Measurements from ENCODE around the gene SMIM45.

The SMIM45 gene

DNA sequence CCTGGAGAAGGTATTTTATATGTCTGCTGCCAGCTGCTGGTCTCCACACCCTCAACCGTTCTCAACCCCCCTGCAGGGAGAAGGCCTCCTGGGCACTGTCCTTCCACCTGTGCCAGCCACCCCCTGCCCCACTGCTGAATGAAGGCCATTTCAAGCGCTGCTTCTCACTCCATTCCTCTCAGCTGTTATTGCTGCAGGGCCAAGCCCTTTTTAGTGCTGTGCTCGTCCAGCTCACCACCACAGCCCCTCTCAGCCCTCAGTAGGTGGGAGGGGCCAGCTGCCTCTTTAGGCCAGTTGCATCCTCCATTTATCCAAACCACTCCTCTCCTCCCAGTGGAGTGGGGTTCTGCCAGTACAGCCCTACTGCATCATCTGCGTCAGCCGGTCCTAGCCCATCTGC is 44.9 kb downstream of the SMIM45 start (continued):
- TF ChIP-seq, protein P1, sequence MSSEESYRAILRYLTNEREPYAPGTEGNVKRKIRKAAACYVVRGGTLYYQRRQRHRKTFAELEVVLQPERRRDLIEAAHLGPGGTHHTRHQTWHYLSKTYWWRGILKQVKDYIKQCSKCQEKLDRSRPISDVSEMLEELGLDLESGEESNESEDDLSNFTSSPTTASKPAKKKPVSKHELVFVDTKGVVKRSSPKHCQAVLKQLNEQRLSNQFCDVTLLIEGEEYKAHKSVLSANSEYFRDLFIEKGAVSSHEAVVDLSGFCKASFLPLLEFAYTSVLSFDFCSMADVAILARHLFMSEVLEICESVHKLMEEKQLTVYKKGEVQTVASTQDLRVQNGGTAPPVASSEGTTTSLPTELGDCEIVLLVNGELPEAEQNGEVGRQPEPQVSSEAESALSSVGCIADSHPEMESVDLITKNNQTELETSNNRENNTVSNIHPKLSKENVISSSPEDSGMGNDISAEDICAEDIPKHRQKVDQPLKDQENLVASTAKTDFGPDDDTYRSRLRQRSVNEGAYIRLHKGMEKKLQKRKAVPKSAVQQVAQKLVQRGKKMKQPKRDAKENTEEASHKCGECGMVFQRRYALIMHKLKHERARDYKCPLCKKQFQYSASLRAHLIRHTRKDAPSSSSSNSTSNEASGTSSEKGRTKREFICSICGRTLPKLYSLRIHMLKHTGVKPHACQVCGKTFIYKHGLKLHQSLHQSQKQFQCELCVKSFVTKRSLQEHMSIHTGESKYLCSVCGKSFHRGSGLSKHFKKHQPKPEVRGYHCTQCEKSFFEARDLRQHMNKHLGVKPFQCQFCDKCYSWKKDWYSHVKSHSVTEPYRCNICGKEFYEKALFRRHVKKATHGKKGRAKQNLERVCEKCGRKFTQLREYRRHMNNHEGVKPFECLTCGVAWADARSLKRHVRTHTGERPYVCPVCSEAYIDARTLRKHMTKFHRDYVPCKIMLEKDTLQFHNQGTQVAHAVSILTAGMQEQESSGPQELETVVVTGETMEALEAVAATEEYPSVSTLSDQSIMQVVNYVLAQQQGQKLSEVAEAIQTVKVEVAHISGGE (tag by site-specific recombination; conservative IDR thresholded peaks at IDR 0.05; ENCODE audit: low read depth), result no peak
- TF ChIP-seq ZNF558 (tag by site-specific recombination; IDR thresholded peaks at IDR 0.05), result no peak
- no peak for TF ChIP-seq SP3 (tag by site-specific recombination; IDR thresholded peaks at IDR 0.05)
- TF ChIP-seq ZNF48 (tag by site-specific recombination; IDR thresholded peaks at IDR 0.05), result no peak
- TF ChIP-seq ZNF600 (tag by site-specific recombination; IDR thresholded peaks at IDR 0.05), result no peak
- no peak for TF ChIP-seq ZNF707 (tag by site-specific recombination; IDR thresholded peaks at IDR 0.05)
- no peak for TF ChIP-seq ZNF596 (tag by site-specific recombination; IDR thresholded peaks at IDR 0.05)
- no peak for TF ChIP-seq YY1 (tag by site-specific recombination; IDR thresholded peaks at IDR 0.05)
- no peak for TF ChIP-seq ZNF768 (tag by site-specific recombination; IDR thresholded peaks at IDR 0.05)
- TF ChIP-seq ZFHX2 (tag by site-specific recombination; conservative IDR thresholded peaks at IDR 0.05), result no peak
- no peak for TF ChIP-seq ZBTB21 (tag by site-specific recombination; IDR thresholded peaks at IDR 0.05)
- TF ChIP-seq PRDM1 (tag by site-specific recombination; IDR thresholded peaks at IDR 0.05), result no peak
- no peak for TF ChIP-seq ZNF544 (tag by site-specific recombination; IDR thresholded peaks at IDR 0.05)
- no peak for TF ChIP-seq ZNF133 (tag by site-specific recombination; IDR thresholded peaks at IDR 0.05)
- TF ChIP-seq, protein P2, sequence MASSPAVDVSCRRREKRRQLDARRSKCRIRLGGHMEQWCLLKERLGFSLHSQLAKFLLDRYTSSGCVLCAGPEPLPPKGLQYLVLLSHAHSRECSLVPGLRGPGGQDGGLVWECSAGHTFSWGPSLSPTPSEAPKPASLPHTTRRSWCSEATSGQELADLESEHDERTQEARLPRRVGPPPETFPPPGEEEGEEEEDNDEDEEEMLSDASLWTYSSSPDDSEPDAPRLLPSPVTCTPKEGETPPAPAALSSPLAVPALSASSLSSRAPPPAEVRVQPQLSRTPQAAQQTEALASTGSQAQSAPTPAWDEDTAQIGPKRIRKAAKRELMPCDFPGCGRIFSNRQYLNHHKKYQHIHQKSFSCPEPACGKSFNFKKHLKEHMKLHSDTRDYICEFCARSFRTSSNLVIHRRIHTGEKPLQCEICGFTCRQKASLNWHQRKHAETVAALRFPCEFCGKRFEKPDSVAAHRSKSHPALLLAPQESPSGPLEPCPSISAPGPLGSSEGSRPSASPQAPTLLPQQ (tag by site-specific recombination; IDR thresholded peaks at IDR 0.05), result no peak
- no peak for TF ChIP-seq ZNF777 (tag by site-specific recombination; IDR thresholded peaks at IDR 0.05; ENCODE audit: borderline replicate concordance)
- TF ChIP-seq, protein P3, sequence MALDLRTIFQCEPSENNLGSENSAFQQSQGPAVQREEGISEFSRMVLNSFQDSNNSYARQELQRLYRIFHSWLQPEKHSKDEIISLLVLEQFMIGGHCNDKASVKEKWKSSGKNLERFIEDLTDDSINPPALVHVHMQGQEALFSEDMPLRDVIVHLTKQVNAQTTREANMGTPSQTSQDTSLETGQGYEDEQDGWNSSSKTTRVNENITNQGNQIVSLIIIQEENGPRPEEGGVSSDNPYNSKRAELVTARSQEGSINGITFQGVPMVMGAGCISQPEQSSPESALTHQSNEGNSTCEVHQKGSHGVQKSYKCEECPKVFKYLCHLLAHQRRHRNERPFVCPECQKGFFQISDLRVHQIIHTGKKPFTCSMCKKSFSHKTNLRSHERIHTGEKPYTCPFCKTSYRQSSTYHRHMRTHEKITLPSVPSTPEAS (tag by site-specific recombination; IDR thresholded peaks at IDR 0.05), result no peak
- TF ChIP-seq ZNF76 (tag by site-specific recombination; IDR thresholded peaks at IDR 0.05; ENCODE audit: borderline replicate concordance, low read depth), result no peak

DNA sequence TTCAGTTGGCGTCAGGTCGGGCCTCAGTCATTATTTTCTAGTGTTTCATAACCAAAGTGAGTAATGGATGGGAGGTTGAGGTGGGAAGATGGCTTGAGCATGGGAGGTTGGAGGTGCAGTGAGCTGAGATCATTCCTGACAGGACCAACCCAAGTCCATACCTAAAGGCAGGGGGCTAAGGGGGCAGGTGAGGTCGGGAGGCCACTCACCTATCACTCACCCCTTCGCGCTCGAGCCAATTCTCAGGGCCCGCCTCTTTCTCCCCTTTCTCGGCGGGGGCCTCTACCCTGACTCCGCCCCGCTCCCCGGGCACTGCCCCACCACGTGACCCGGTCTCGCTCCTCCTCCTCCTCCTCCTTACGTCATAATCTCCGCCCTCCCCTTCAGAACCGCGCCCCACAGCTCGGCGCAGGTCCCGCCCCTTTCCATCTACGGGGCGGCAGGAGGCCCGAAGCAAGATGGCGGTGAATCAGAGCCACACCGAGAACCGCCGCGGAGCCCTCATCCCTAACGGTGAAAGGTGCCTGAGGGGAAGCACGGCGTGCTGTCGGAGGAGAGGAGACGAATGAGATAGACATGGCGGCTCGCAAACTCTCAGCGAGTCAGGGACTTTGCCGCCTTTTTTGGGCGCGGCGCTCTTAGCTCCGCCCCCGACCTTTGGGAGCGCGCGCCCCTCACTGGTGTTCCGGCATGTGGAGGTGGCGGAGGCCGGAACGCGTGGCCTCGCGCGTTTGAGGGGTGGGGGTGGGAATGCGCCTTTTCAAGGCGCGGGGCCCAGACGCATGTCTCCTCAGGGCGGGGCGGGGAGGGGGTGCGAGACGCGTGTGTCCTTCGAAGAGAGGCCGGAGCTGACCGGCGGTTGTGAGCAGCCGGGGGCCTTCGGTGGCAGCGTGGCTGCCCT is 46.7 kb downstream of the SMIM45 start, which contains the start of gene WBP2NL:
Gene WBP2NL (plus strand): TSS at position 428 of the 901 bp plus-strand sequence. CDS start 31 bp downstream, at position 459.
- no peak for TF ChIP-seq ZNF549 (tag by site-specific recombination; IDR thresholded peaks at IDR 0.05)
- no peak for TF ChIP-seq GLI2 (tag by site-specific recombination; IDR thresholded peaks at IDR 0.05; ENCODE audit: borderline replicate concordance, low read depth)
- TF ChIP-seq ZNF560 (tag by site-specific recombination; IDR thresholded peaks at IDR 0.05; ENCODE audit: borderline replicate concordance), result no peak
- TF ChIP-seq YY1 (tag by site-specific recombination; IDR thresholded peaks at IDR 0.05), result no peak
- no peak for TF ChIP-seq ZNF707 (tag by site-specific recombination; IDR thresholded peaks at IDR 0.05)
- TF ChIP-seq ZNF354C (tag by site-specific recombination; IDR thresholded peaks at IDR 0.05; ENCODE audit: borderline replicate concordance, low read depth), result no peak
- TF ChIP-seq ZSCAN30 (tag by site-specific recombination; IDR thresholded peaks at IDR 0.05), result no peak
- no peak for TF ChIP-seq ZNF670 (tag by site-specific recombination; IDR thresholded peaks at IDR 0.05; ENCODE audit: low read depth)
- TF ChIP-seq ZNF324 (tag by site-specific recombination; IDR thresholded peaks at IDR 0.05), result no peak
- Histone ChIP-seq H3K4me3 (ENCODE audit: low read depth, low read length) (no peak within 1 kb of the TSS), H3K4me1 (ENCODE audit: control insufficient read depth, insufficient read depth, low read length) (no peaks in the 10 kb centered on the region), H3K9me3 (ENCODE audit: control insufficient read depth, insufficient read depth, low read depth, low read length) (no peaks in the 10 kb centered on the region), H3K36me3 (ENCODE audit: control insufficient read depth in 2 of 2, insufficient read depth in 1 of 2, low read length in 2 of 2) (peaks cover 0 to 4% of the 10 kb centered on the region in 2 experiments; a peak in 1 of 3 replicates), H3K27ac (ENCODE audit: extremely low read depth, low read depth, low read length) (no peak within 1 kb of the TSS)
- ChIA-PET CTCF (no interaction called here), POLR2A (no interaction called here)
